Tibial nerve (tissue), 4 donors: ENCODE results near the gene KIAA0232.

Experiments used
- CTCF ChIP-seq, 5 experiments: fragments of 200-600 bp in 3 of 5; fragments of 450-650 bp in 2 of 5; sonication (generic) in 3 of 5; IDR thresholded peaks; one replicate each; pipeline ENCODE4 v1.5.1; 2016 to 2019; ENCODE audit warnings: antibody characterized with exemption in 5 of 5, mild to moderate bottlenecking in 3 of 5, moderate library complexity in 2 of 5
- EP300 ChIP-seq, 2 donors: sonication (generic); formaldehyde crosslinking; IDR thresholded peaks; one replicate each; pipeline ENCODE4 v1.6.1; 2017; ENCODE audit warnings: antibody characterized with exemption in 2 of 2, mild to moderate bottlenecking in 1 of 2
- POLR2A ChIP-seq, 2 donors: fragments of 450-650 bp; IDR thresholded peaks; one replicate each; pipeline ENCODE4 v1.6.1; 2017; ENCODE audit warnings: antibody characterized with exemption in 2 of 2, mild to moderate bottlenecking in 2 of 2, moderate library complexity in 2 of 2

- TF ChIP-seq POLR2A (IDR thresholded peaks at IDR 0.05), result no peak
- no peak for TF ChIP-seq CTCF (IDR thresholded peaks at IDR 0.05)
- no peak for TF ChIP-seq EP300 (IDR thresholded peaks at IDR 0.05)
Observed at GRCh38 chr4:6834867-6835266, 52.3 kb downstream of the KIAA0232 start.
